Muscle of arm (tissue), 12 donors: ENCODE results near the gene GANAB. TPM values are rescaled to one million over a fixed set of nuclear protein-coding genes. Genes with fewer than 3 reads are reported as not detected.
"Not testable (repeated sequence)": the region's sequence is repeated elsewhere in the genome, so short reads cannot be mapped to it uniquely, and the experiment has no call there.

Experiments used
- DNase-seq: peaks from one replicate; pipeline ENCODE4 v3.0.0-alpha.2; 2013
- polyA plus RNA-seq, 12 donors: library from polyadenylated mRNA; unstranded; fragments of 120-200 nt; gene quantifications; one replicate each; pipeline ENCODE4 v1.2.1, GENCODE V29; 2013; ENCODE audit not compliant: insufficient read length in 12 of 12

GANAB gene
- polyA plus RNA-seq, 12 donors = 131 to 283 (median 176) TPM

- peak; percentile 68 for DNase-seq
Observed at GRCh38 chr11:62602141-62603071, 44.0 kb downstream of the GANAB start.

DNA sequence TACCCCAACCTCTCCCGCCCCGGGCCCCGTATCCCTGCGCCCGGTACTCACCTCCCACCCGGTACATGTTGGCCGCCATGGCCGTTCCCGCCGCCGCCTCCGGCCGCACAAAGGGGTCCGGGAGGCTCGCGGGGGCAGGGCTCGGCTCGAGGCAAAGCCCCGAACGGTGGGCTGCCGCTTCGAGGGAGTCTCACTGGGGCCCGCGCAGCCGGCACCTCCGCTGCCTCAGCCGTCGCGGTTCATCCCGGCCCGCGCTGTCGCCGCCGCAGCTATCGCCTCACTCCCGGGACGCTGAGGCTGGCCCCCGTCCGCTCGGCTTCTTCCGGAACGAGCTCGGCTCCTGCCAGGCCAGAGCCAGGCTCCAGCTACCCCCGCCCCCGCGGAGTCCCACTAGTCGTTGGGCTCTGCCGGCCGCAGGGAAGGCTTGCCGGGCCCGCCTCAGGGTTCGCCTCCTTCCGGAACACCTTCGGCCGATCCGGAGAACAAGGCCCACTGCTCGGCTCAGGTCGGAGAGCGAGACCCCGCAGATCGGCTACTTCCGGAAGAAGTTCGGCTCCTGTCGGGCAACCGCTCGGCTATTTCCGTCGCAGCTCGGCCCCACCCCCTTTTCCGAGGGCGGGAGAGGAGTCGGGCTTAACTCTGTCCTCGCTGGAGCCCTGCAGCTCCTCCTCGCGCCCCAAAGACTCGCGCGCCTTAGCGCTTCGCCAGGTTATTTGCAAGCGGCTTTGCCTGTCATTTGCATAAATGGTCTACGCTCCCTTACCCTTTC is 44.9 kb downstream of the GANAB start, which contains the start of gene MTA2:
TSS of gene MTA2 (minus strand) at position 494 of the 769 bp plus-strand sequence. CDS start at position 79, 415 bp downstream.
- DNase-seq = peak; percentile 98

DNA sequence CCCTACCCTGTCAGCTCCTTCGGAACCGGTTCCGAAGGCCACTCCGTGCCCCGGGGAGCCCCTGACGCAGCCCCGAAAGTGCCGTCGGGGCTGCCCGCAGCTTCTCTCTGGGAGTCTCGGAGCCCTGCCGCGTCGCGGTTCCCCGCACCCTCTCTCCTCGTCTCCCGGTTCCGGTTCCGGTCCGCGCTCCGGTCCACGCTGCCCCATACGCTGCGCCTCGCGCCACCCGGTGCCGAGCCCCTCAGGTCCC is 45.4 kb downstream of the GANAB start:
- DNase-seq = no peak

DNA sequence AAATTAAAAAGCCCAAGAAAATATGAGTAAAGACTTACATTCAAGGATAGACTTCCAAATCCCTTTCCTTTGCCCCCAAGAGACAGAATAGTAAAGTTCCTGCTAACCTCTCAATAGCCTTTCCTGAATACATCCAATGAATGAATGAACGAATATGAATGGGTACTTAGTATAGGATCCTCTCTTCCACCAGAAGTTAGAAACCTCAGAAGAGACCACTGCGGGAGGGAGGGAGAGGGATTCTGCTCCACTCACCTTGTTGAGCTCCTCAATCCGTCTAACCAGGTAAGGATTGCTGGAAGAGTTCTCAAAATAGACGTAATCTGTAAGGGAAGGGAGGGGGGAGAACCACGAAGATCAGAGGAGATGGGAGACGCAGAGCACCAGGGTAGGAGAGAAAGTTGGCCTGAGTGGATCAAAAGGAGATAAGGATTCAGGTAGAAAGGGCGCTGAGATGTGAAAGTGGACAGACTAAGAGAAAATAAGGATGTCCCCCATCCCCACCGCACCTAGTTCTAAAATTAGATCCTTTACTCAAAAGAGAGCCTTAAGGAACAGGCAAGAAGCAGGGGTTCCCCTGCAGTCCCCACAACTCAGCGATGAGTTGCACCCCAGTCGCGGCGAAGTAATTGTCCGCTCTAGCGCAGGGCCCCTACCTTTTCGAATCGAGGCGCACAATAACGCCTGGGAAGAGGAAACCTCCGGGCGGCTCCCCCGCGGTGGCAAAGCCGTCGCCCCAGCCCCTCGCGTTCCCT is 45.9 kb downstream of the GANAB start:
- no peak for DNase-seq

- no peak for DNase-seq
Observed at GRCh38 chr11:62599901-62600300, 46.5 kb downstream of the GANAB start.

DNA sequence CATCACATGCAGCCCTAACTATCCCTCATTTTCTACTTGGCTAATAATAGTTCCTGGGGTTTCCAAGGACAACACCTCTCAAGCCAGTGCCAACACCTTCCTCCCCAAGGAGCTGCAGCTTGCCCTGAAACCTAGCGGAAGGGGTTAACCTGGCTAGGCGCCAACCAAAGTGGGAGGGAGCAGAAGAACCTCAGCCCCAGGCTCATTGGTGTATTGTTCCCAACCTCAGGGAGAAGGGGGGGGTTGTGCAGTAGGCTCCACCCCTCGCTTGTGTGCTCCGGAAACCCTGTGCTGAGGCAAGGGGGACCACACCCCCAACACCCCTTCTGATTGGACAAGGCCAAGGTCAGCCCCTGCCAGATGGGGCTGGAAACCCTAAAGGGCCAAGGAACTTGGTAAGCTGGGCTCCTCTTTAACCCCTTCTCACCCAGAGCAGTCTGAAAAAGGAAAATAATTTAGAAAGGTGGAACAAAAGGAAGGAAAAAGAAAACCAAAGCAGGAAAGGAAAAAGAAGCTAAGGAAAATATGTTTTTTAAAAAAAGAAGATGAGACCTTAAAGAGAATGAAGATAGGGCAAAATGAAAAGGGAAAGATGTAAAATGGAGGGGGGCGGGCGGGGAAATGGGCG is 47.2 kb downstream of the GANAB start:
- peak; percentile 95 for DNase-seq

DNA sequence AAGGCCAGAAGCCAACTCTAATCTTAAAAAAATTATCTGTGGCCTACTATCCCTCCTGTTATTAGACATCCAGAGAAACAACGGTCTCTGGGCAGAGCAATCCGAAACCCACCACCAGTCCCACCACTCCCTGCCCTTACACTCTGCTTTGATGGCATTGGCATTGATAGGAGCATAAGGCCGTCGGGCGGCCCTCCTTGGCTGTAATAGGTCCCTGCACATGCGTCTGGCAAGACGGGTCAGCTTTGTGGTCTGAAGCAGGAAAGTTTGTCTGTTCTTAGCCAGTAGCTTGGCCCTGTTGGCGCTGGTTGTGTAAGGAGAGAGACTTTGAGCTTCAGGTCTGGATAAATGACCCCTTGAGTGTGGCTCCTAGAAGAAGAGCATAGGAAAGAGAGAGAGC is 51.3 kb downstream of the GANAB start:
- DNase-seq = no peak

DNA sequence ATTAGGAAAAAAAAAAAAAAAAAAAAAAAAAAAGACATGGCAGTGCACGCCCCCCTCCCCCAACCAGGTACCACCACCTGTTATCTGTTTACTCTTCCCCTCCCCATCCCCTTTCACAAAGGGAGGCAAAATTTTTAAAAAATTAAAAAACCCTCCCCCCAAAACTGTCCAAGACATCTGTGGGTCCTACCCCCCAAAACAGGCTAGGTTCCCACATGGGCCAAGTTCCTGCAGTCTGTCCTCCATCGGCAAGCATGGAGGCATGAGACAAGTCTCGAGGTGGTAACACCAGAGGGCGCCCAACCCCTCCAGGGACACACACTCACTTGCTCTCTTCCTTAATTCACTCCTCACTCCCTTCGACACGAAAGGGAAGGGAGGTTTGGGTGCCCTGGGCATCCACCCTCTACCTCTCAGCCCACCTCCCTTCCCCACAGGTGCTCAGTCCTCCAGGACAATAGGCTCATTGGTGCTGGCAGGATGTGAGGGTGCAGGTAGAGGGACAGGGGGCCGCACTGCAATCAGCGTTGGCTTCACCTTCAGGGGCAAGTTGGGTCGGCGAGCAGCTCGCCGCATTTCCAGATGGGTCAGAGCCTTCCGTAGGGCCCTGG is 52.9 kb downstream of the GANAB start:
- no peak for DNase-seq

- DNase-seq = no peak
Observed at GRCh38 chr11:62592989-62593421, 53.4 kb downstream of the GANAB start.

DNA sequence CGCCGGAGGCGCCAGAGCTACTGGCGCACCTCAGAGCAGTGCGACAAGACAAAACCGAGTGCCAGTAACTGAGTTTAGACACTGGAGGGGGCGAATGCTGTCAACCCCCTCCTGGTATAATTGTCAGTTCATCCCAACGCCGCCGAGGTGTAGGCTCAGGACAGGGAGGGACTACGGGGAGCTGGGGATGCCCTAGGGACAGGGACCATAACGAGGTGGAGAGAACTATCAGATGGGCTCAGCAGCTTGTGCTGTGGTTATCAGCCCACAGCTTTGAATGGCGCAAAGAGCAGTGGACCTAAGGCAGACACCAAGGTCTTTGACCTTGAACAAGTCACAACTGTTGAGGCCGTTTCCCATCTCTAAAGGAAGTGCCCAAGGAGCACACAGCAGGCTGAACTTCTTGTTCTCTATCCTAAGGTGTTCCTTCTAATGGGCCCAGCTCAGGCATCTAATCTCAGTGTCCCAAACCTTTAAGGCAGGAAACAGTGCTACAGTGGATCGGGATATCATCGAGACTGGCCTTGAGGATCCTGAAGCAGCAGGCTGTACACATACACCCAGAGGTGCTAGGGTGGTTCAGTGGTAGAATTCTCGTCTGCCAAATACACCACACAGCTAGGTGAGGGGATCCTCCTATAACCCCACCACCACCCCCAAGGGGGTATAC is 54.1 kb downstream of the GANAB start:
- no peak for DNase-seq

DNA sequence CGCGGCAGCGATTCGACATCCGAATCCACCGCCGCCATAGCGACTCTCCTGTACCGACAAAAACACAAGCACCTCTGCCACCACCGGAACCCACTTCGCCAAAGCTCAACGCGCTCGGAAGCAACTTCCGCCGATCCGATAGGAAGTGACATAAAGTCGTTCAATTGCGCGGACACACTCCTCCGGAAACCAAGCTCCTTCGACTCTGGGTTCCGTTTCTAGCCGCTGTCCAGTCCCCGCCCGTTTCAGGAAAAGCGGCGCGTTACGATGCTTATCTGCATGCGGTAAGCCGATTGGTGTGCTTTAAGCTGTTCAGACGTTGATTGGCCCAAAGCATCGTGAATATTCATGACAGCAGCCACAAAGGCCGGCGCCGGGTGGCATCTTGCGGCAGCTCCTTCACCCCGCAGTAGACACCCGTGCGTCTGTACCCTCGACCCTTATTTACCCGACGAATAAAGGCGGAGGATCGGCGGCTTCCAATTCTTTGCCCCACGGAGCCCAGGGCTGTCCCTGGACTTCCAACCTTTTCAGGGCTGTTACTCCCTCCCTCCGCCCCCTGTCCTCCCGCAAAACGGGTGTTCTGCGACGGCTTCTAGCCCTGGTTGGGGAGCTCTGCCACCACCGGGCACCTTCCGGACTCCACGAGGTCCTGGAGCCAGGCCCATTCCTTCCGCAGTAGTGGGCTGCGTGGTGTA is 54.8 kb downstream of the GANAB start, which contains the start of gene TUT1:
TSS of gene TUT1 (minus strand) at position 76 of the 698 bp plus-strand sequence. CDS start at position 38, 38 bp downstream.
- DNase-seq = peak; percentile 98

GRCh38 chr11:62588966-62589637 is 57.3 kb downstream of the GANAB start:
- DNase-seq = no peak

DNA sequence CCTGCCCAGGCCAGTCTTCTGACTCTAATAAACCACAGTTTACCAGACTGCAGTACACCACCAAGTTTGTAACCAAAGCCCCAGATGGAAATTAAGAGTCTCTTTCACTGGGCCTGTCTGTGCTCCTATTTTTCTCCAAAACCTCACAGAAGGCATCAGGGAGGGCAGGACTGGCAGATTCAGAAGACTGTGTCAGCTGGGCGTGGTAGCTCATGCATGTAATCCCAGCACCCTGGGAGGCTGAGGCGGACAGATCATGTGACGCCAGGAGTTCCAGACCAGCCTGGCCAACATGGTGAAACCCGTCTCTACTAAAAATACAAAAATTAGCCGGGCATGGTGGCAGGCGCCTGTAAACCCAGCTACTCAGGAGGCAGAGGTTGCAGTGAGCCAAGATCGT is 61.1 kb downstream of the GANAB start:
- not testable (repeated sequence) for DNase-seq

- not testable (repeated sequence) for DNase-seq
Observed at GRCh38 chr11:62581735-62582134, 64.7 kb downstream of the GANAB start.

DNA sequence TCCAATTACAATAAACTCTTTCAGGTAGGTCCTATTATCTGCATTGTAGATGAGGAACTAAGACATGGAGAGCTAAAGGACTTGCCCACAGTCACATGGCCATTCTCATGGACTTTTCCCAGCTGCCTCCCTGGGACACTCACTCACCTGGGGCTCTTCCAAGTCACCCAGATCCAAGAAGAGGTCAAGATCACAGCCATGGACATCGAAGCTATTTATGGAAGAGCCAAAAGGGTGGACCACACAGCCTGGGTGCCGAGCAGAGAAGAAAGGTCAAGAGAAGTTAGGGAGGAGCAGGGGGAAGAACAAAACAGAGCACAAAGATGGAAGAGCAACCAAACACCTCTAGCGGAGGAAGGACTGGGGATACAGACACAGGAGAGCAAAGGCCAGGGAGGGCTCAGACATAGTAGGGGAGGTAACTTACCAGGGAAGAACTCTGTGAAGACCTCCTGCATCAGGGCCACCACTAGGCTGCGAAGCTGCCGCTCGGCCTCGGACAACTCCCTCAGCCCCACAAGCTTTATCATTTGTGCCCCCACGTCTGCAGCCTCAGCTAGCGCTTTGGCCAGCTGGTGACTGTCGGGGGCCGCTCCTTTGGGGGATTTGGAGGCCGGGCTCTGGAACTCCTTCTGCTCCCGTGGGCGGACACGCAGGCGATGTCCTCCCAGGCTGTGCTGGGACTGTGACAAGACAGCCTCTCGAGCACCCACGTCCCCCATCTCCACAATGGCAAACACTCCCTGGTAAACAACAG is 65.3 kb downstream of the GANAB start:
- DNase-seq = no peak

- no peak for DNase-seq
Observed at GRCh38 chr11:62579252-62579651, 67.2 kb downstream of the GANAB start.

DNA sequence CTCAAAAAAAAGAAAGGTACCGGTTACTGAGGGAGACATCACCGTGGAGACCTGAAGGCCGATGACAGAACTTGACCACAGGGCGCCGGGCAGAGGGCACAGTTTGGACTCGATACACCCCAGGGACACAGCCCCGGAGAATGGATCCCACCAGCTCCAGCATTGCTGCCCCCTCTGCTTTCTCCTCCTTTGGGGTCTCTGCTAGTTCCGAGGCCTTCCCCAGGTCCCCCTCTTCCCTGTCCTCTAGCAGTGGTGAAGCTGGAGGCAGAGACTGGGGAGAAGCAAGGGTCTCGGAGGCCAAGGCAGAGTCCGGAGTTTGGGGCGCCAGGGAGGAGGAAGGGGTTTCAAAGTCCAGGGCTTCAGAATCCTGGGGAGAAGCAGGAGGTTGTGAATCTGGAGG is 67.9 kb downstream of the GANAB start:
- no peak for DNase-seq

- DNase-seq = no peak
Observed at GRCh38 chr11:62577046-62577714, 69.2 kb downstream of the GANAB start.
